Vagina (tissue), 2 donors: ENCODE measurements around the gene ANKRD24. TPM values are rescaled to one million over a fixed set of nuclear protein-coding genes. Genes with fewer than 3 reads are reported as not detected.
"Not testable (repeated sequence)": the region's sequence is repeated elsewhere in the genome, so short reads cannot be mapped to it uniquely, and the experiment has no call there.

ENCODE experiments used
- DNase-seq, 2 donors: peaks; one replicate each; pipeline ENCODE4 v3.0.0-alpha.2; 2017; ENCODE audit errors: extremely low spot score in 2 of 2
- H3K27ac ChIP-seq: fragments of 200-600 bp; sonication (generic); one replicate; pipeline ENCODE4 v1.5.1; 2019
- H3K27me3 ChIP-seq: fragments of 200-600 bp; sonication (generic); one replicate; pipeline ENCODE4 v1.5.1; 2019
- H3K36me3 ChIP-seq, 2 donors: fragments of 200-600 bp; sonication (generic); one replicate each; pipeline ENCODE4 v1.5.1; 2017 to 2019
- H3K4me1 ChIP-seq: fragments of 200-600 bp; sonication (generic); one replicate; pipeline ENCODE4 v1.5.1; 2019
- H3K4me3 ChIP-seq, 2 donors: fragments of 200-600 bp; sonication (generic); 1 replicate in 1 of 2; 2 replicates in 1 of 2; pipeline ENCODE4 v1.5.1; 2016 to 2019
- H3K9me3 ChIP-seq: fragments of 200-600 bp; sonication (generic); one replicate; pipeline ENCODE4 v1.5.1; 2019
- POLR2A ChIP-seq, 2 donors: fragments of 450-650 bp; IDR thresholded peaks; one replicate each; pipeline ENCODE4 v1.6.1; 2017; ENCODE audit warnings: antibody characterized with exemption in 2 of 2, mild to moderate bottlenecking in 2 of 2, moderate library complexity in 2 of 2
- POLR2AphosphoS5 ChIP-seq, 2 donors: sonication (generic); formaldehyde crosslinking; IDR thresholded peaks; one replicate each; pipeline ENCODE4 v1.9.0; 2017; ENCODE audit warnings: antibody characterized with exemption in 2 of 2, mild to moderate bottlenecking in 2 of 2, low read depth in 1 of 2; ENCODE audit not compliant: insufficient read depth in 1 of 2
- intact Hi-C: fragments of 100-400 bp; cut with DNase I; formaldehyde crosslinking; loops from one replicate; pipeline ENCODE4 v1.15.1; 2023
- total RNA-seq: library from RNA; depleted of rRNA; stranded (reverse); fragments of >200 nt; gene quantifications from one replicate; pipeline ENCODE4 v1.2.3, GENCODE V29; 2016
- TF ChIP-seq, protein P1 (sequence below), 3 experiments: fragments of 450-650 bp in 2 of 3; fragments of 200-600 bp in 1 of 3; sonication (generic) in 1 of 3; IDR thresholded peaks; one replicate each; pipeline ENCODE4 v1.5.1; 2017 to 2019; ENCODE audit warnings: antibody characterized with exemption in 3 of 3, mild to moderate bottlenecking in 2 of 3, moderate library complexity in 2 of 3

The ANKRD24 gene
- total RNA-seq, 1 donor from 2014 or later = 0.25 TPM

- Histone ChIP-seq H3K4me1 (no peaks in the 10 kb centered on the region), H3K9me3 (no peaks in the 10 kb centered on the region), H3K4me3 (no peak overlapping the region), H3K27ac (no peak overlapping the region), H3K27me3 (no peaks in the 10 kb centered on the region), H3K36me3 (no peaks in the 10 kb centered on the region)
- intact Hi-C loops = no loop called here
- no peak for DNase-seq
- TF ChIP-seq POLR2AphosphoS5 (IDR thresholded peaks at IDR 0.05; ENCODE audit: insufficient read depth in 1 of 2, low read depth in 1 of 2) = no peak
- no peak for TF ChIP-seq POLR2A (IDR thresholded peaks at IDR 0.05)
- TF ChIP-seq, protein P1, sequence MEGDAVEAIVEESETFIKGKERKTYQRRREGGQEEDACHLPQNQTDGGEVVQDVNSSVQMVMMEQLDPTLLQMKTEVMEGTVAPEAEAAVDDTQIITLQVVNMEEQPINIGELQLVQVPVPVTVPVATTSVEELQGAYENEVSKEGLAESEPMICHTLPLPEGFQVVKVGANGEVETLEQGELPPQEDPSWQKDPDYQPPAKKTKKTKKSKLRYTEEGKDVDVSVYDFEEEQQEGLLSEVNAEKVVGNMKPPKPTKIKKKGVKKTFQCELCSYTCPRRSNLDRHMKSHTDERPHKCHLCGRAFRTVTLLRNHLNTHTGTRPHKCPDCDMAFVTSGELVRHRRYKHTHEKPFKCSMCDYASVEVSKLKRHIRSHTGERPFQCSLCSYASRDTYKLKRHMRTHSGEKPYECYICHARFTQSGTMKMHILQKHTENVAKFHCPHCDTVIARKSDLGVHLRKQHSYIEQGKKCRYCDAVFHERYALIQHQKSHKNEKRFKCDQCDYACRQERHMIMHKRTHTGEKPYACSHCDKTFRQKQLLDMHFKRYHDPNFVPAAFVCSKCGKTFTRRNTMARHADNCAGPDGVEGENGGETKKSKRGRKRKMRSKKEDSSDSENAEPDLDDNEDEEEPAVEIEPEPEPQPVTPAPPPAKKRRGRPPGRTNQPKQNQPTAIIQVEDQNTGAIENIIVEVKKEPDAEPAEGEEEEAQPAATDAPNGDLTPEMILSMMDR (IDR thresholded peaks at IDR 0.05) = no peak
Measured at GRCh38 chr19:4238831-4239230, 56.3 kb downstream of the ANKRD24 start.

- intact Hi-C loops = no loop called here
- no peaks in the 10 kb centered on the region for H3K9me3 ChIP-seq
- peaks cover 5% of the 10 kb centered on the region for H3K4me1 ChIP-seq
- H3K4me3 ChIP-seq = no peak overlapping the region
- DNase-seq = no peak
- no peak for TF ChIP-seq POLR2AphosphoS5 (IDR thresholded peaks at IDR 0.05; ENCODE audit: insufficient read depth in 1 of 2, low read depth in 1 of 2)
- TF ChIP-seq, protein P1 (IDR thresholded peaks at IDR 0.05) = no peak
- no peak for TF ChIP-seq POLR2A (IDR thresholded peaks at IDR 0.05)
- no peaks in the 10 kb centered on the region for H3K27me3 ChIP-seq
- H3K36me3 ChIP-seq = no peaks in the 10 kb centered on the region
- H3K27ac ChIP-seq = no peak overlapping the region
Measured at GRCh38 chr19:4241824-4242430, 59.4 kb downstream of the ANKRD24 start.

DNA sequence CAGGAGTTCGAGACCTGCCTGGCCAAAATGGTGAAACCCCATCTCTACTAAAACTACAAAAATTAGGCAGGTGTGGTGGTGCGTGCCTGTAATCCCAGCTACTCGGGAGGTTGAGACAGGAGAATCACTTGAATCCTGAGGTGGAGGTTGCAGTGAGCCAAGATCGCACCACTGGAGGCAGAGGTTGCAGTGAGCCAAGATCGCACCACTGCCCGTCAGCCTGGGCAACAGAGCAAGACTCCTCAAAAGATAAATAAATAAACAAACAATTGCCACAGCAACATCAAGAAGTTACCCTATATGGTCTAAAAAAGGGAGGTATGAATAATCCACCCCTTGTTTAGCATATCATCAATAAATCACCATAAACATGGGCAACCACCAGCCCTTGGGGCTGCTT is 63.4 kb downstream of the ANKRD24 start:
- H3K4me3 ChIP-seq, H3K9me3 ChIP-seq, H3K27me3 ChIP-seq, DNase-seq, H3K27ac ChIP-seq, intact Hi-C loops: not testable (repeated sequence)
- Histone ChIP-seq H3K36me3 (peaks cover 0 to 24% of the 10 kb centered on the region in 2 donors), H3K4me1 (peaks cover 16% of the 10 kb centered on the region)

DNA sequence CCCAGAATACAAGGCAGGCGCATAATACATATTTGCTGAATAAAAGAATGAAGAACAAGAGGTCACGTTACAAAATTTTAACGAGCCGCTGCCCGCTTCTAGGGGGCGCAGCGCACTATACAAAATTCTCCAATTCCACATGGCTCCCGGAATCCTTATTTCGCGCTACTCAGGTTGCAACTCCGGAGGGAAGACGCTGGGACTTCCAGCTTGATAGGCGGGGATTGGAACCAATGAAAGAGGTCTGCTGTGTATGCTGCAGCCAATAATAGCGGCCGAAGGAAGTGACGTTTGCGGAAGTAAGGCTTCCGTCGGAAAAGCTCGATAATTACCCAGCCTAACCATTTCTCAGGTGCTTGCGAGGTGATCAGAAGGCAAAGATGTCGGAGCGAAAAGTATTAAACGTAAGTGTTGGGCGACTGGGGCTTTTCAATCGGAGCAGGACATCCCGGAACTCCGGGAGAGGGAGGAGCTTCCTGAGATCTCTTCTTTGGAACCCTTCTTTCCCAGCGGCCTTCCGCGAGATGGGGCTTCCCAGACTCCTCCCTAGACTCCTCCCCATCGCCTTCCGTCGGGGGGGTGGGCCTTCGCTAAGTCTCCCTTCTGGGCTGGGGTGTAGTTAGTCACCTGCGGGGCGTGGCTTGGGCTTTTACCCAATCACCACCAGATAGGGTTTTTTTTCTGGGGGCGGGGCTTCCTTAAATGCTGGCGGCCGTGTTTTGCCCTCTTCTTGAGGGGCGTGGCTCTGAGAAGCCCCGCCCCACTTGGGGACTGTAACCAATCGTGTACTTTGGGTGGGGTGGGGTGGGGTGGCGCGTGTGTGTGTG is 64.5 kb downstream of the ANKRD24 start, which contains the start of gene YJU2:
Gene YJU2, plus strand, starts transcription at position 314 of the 827 bp plus-strand sequence. Its CDS starts 67 bp downstream, at position 381.
- peaks cover 16% of the 10 kb centered on the region for H3K4me1 ChIP-seq
- peak within 1 kb of the TSS; percentile 91 for H3K27ac ChIP-seq
- peaks cover 0 to 28% of the 10 kb centered on the region in 2 donors for H3K36me3 ChIP-seq
- intact Hi-C loops = no loop called here
- H3K4me3 ChIP-seq = peak within 1 kb of the TSS; percentile 54 to 64
- H3K27me3 ChIP-seq = no peaks in the 10 kb centered on the region
- peak in 1 of 2 donors; percentile 98 for DNase-seq
- no peaks in the 10 kb centered on the region for H3K9me3 ChIP-seq
- TF ChIP-seq, protein P1 (IDR thresholded peaks at IDR 0.05) = peak in 1 of 3 experiments; percentile 10
- peak; percentile 72 to 99 for TF ChIP-seq POLR2AphosphoS5 (IDR thresholded peaks at IDR 0.05; ENCODE audit: insufficient read depth in 1 of 2, low read depth in 1 of 2)
- TF ChIP-seq POLR2A (IDR thresholded peaks at IDR 0.05) = no peak

GRCh38 chr19:4256563-4256962 is 74.1 kb downstream of the ANKRD24 start:
- no peaks in the 10 kb centered on the region for H3K27me3 ChIP-seq
- TF ChIP-seq POLR2A (IDR thresholded peaks at IDR 0.05) (no peak), POLR2AphosphoS5 (IDR thresholded peaks at IDR 0.05; ENCODE audit: insufficient read depth in 1 of 2, low read depth in 1 of 2) (no peak)
- TF ChIP-seq, protein P1 (IDR thresholded peaks at IDR 0.05) = no peak
- peaks cover 5% of the 10 kb centered on the region for H3K9me3 ChIP-seq
- H3K27ac ChIP-seq = no peak overlapping the region
- no peak overlapping the region for H3K4me3 ChIP-seq
- H3K36me3 ChIP-seq = peaks cover 0 to 89% of the 10 kb centered on the region in 2 donors
- H3K4me1 ChIP-seq = no peaks in the 10 kb centered on the region
- intact Hi-C loops = no loop called here
- DNase-seq = no peak
